Natural killer cell (primary cell): ENCODE results near the gene ITGA2. TPM values are rescaled to one million over a fixed set of nuclear protein-coding genes. Genes with fewer than 3 reads are reported as not detected.

Source experiments
- ATAC-seq, 3 donors: fragments of 150-1000 bp in 2 of 3; fragments of 200-7000 bp in 1 of 3; cut with Tn5 transposase; 1 replicate in 1 of 3; 2 replicates in 2 of 3; pipeline ENCODE4 v1.10.0; 2021; ENCODE audit warnings: mild to moderate bottlenecking in 2 of 3, moderate library complexity in 2 of 3
- DNase-seq, 2 donors: peaks; one replicate each; pipeline versions ENCODE4 v3.0.0 to v3.0.0-alpha.2; 2013 to 2021; ENCODE audit warnings: mixed read lengths in 1 of 2
- H3K27ac ChIP-seq: one replicate; pipeline ENCODE4 v1.5.1; 2013; ENCODE audit warnings: mild to moderate bottlenecking, low read length
- H3K27me3 ChIP-seq: one replicate; pipeline ENCODE4 v1.6.1; 2013; ENCODE audit warnings: low read length; ENCODE audit not compliant: control insufficient read depth, insufficient read depth
- H3K36me3 ChIP-seq: one replicate; pipeline ENCODE4 v1.6.1; 2013; ENCODE audit warnings: low read length; ENCODE audit not compliant: control insufficient read depth, insufficient read depth
- H3K4me1 ChIP-seq: one replicate; pipeline ENCODE4 v1.6.1; 2013; ENCODE audit warnings: low read length; ENCODE audit not compliant: control insufficient read depth, insufficient read depth
- H3K4me3 ChIP-seq: one replicate; pipeline ENCODE4 v1.5.1; 2013; ENCODE audit warnings: low read length
- H3K9me3 ChIP-seq: one replicate; pipeline ENCODE4 v1.6.1; 2013; ENCODE audit warnings: low read length; ENCODE audit not compliant: control insufficient read depth, insufficient read depth
- H3K27ac Mint-ChIP-seq, 2 donors: one replicate each; pipeline ENCODE4 v1.8.0; 2022; ENCODE audit warnings: mild to moderate bottlenecking in 2 of 2, mixed read lengths in 2 of 2, moderate library complexity in 1 of 2
- H3K27me3 Mint-ChIP-seq, 2 donors: one replicate each; pipeline ENCODE4 v1.8.0; 2022; ENCODE audit warnings: low read depth in 2 of 2, mixed read lengths in 2 of 2
- H3K36me3 Mint-ChIP-seq: one replicate; pipeline ENCODE4 v1.8.0; 2022; ENCODE audit warnings: mixed read lengths
- H3K4me1 Mint-ChIP-seq, 2 donors: one replicate each; pipeline ENCODE4 v1.8.0; 2022; ENCODE audit warnings: mixed read lengths in 2 of 2
- H3K4me3 Mint-ChIP-seq: one replicate; pipeline ENCODE4 v1.8.0; 2022; ENCODE audit warnings: mild to moderate bottlenecking, moderate library complexity, mixed read lengths
- H3K9me3 Mint-ChIP-seq, 2 donors: one replicate each; pipeline ENCODE4 v1.8.0; 2022; ENCODE audit warnings: mixed read lengths in 2 of 2
- CTCF ChIP-seq: fragments of 200-600 bp; IDR thresholded peaks from one replicate; pipeline ENCODE4 v1.8.0; 2022; ENCODE audit warnings: antibody characterized with exemption
- WGBS: methylation state at CpG from one replicate; pipeline ENCODE4 v1.1.7; 2013; ENCODE audit warnings: missing lambda C conversion rate; ENCODE audit not compliant: insufficient coverage; 5-methylcytosine and 5-hydroxymethylcytosine counted together
- intact Hi-C: fragments of 100-400 bp; cut with micrococcal nuclease; formaldehyde crosslinking; loops from one replicate; pipeline ENCODE4 v1.14.2; 2022
- total RNA-seq, 4 donors: library from RNA; stranded (reverse); fragments of 120-200 nt in 1 of 4; gene quantifications; one replicate each; pipeline versions ENCODE4 v1.2.3 to v1.2.4, GENCODE V29; 2013 to 2022

ITGA2 gene
- total RNA-seq, 3 donors from 2014 or later (not counting 1 experiment from before 2014, with no cell fraction given): 0.11 to 0.26 (median 0.20) TPM

GRCh38 chr5:52950686-52951085, 38.5 kb upstream of the ITGA2 start:
- DNase-seq (no peak), ATAC-seq (no peak)
- Mint-ChIP-seq H3K27ac (no peak overlapping the region), H3K36me3 (no peaks in the 10 kb centered on the region), H3K4me1 (peaks cover 7 to 13% of the 10 kb centered on the region in 2 donors), H3K9me3 (no peaks in the 10 kb centered on the region), H3K27me3 (peaks cover 0 to 6% of the 10 kb centered on the region in 2 donors), H3K4me3 (no peak overlapping the region)
- no CpG with 5 or more reads among the region's 3 CpGs for WGBS
- TF ChIP-seq CTCF: no peak
- intact Hi-C loops: no loop called here
- H3K4me1 ChIP-seq: no peaks in the 10 kb centered on the region
- H3K27ac ChIP-seq: no peak overlapping the region
- no peak overlapping the region for H3K4me3 ChIP-seq
- H3K36me3 ChIP-seq: no peaks in the 10 kb centered on the region
- no peaks in the 10 kb centered on the region for H3K9me3 ChIP-seq
- no peaks in the 10 kb centered on the region for H3K27me3 ChIP-seq

GRCh38 chr5:52952483-52952882, 36.7 kb upstream of the ITGA2 start:
- Mint-ChIP-seq H3K4me1 (peaks cover 7 to 8% of the 10 kb centered on the region in 2 donors), H3K4me3 (no peak overlapping the region), H3K9me3 (no peaks in the 10 kb centered on the region), H3K27ac (no peak overlapping the region), H3K36me3 (no peaks in the 10 kb centered on the region), H3K27me3 (peaks cover 2 to 10% of the 10 kb centered on the region in 2 donors)
- intact Hi-C loops: no loop called here
- H3K36me3 ChIP-seq: no peaks in the 10 kb centered on the region
- H3K4me3 ChIP-seq: no peak overlapping the region
- WGBS: no CpG with 5 or more reads among the region's 1 CpG
- H3K27me3 ChIP-seq: no peaks in the 10 kb centered on the region
- ATAC-seq: no peak
- H3K4me1 ChIP-seq: no peaks in the 10 kb centered on the region
- DNase-seq: no peak
- no peak overlapping the region for H3K27ac ChIP-seq
- TF ChIP-seq CTCF: no peak
- H3K9me3 ChIP-seq: no peaks in the 10 kb centered on the region

GRCh38 chr5:52956014-52956413, 33.1 kb upstream of the ITGA2 start:
- H3K36me3 Mint-ChIP-seq: no peaks in the 10 kb centered on the region
- no peak overlapping the region for H3K4me3 Mint-ChIP-seq
- Histone ChIP-seq H3K27ac (no peak overlapping the region), H3K4me1 (no peaks in the 10 kb centered on the region), H3K27me3 (no peaks in the 10 kb centered on the region), H3K4me3 (no peak overlapping the region), H3K9me3 (no peaks in the 10 kb centered on the region), H3K36me3 (no peaks in the 10 kb centered on the region)
- ATAC-seq (no peak), DNase-seq (no peak)
- H3K4me1 Mint-ChIP-seq: no peaks in the 10 kb centered on the region
- H3K27me3 Mint-ChIP-seq: peaks cover 11 to 25% of the 10 kb centered on the region in 2 donors
- intact Hi-C loops: no loop called here
- H3K27ac Mint-ChIP-seq: no peak overlapping the region
- no peak for TF ChIP-seq CTCF
- peaks cover 0 to 3% of the 10 kb centered on the region in 2 donors for H3K9me3 Mint-ChIP-seq
- WGBS: 94% methylated on average over 4 of the region's 4 CpGs
